Stimulated activated CD4-positive, alpha-beta T cell treated with anti-CD3 and anti-CD28 coated beads, TNF-alpha, amount 100 ng/mL, for 1 hour (primary cell): ENCODE measurements around the gene SYNE2.

ENCODE experiments used
- DNase-seq, 3 donors: peaks; one replicate each; pipeline ENCODE4 v3.0.0-alpha.2; 2020; ENCODE audit warnings: low read depth in 3 of 3, low spot score in 1 of 3

SYNE2 gene

DNA sequence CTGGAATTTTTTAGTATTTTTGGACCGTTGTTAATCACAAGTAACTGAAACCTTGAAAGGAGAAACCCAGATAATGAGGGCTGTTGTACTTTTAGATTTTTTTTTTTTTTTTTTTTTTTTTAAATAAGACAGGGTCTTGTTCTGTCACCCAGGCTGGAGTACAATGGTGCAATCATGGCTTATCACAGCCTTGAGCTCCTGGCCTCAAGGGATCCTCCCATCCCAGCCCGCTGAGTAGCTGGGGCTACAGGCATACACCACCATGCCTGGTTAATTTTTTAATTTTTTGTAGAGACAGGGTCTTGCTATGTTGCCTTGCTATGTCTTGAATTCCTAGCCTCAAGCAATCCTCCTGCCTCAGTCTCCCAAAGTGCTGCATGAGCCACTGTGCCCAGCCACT is 211.6 kb downstream of the SYNE2 start:
- DNase-seq: no peak

DNA sequence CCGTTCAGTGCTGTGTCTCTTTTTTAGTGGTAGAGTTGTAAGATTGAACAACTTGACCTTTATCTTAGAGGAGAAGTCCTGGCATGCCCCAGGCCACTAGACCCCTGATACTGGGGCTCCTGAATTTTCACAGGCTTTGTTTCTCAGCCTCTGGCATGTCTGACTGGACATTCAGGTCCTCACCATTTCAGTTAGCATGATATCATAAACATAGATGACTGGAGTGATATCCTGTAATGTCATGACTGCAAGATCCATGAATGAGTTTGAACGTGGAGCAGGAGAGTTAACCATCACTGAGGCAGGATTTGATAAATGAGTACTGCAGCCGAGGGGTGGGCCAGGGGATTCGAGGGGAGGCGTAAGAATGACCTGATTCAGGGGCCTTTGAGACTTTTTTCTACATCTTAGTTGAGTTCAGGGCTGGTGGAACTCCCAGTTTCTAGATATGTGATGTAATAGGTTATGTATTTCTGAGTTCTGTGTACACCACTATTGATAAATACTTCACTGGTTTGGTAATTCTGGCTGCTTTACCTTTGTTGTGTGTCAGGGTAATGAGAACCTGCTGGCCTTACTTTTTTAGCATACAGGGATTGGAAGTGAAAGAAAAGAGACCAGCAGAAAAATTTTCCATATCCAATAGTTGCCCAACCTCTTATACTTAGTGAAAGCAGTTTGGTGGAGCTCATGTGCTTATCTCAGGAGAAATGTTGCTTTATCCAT is 217.0 kb downstream of the SYNE2 start:
- no peak for DNase-seq

DNA sequence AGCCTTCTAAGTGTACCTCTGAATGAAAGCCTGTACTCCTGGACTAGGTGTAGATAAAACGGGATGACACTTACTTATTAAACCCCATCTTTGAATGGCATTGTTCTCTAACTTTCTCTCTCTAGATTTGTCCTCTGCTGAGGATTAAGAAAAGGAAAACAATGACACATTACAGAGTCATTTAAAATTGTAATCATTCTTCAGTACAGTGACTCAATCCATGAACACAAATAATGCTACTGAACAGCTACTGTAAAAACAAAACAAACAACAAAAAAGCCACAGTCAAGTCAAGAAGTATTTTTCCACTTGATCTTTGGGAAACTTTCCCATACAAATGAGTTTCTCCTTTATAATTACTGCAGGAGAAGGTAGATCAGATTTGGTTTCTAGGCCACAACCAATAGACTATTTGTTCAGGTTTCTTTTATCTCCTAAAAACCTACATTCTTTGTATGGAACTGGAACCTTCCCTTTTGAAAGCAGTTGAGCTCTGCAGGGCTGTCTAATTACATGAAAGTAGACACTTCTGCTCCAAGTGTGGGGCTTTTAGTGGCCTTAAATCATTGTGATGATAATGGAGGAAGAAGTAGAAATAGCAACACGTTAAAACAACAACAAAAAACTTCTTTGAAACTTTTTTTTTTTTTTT is 222.3 kb downstream of the SYNE2 start:
- no peak for DNase-seq

DNA sequence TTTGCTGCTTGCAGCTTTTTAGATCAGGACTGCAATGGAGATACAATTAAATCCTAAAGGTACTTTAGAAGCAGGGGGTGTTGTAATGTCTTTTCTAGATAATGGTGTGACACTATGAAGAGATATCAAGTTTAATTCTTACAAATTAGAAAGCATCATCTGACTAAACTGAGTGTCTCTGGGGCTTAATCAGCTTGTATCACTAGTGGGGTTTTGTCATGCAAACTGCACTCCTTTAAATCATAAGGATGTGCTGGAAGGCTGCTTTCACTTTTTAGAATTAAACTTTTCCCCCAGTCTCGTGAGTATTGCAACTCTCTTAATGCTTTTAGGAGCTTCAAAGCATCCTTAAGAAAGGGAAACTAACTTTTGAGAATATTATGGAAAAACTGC is 222.8 kb downstream of the SYNE2 start:
- no peak for DNase-seq

DNA sequence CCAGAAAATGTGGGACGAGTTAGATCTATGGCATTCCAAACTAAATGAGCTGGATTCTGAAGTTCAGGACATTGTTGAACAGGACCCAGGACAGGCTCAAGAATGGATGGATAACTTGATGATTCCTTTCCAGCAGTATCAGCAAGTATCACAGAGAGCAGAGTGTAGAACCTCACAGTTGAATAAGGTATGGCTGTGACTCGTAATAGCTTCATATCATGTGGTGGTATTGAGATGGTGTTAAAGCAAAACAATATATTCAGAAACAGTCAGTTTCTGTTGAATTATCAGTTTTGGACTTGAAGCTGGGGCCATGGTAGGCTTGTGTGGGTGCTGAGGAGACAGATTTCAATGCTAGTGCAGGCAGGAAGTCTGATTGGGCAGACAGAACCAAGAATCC is 227.6 kb downstream of the SYNE2 start:
- DNase-seq: no peak

DNA sequence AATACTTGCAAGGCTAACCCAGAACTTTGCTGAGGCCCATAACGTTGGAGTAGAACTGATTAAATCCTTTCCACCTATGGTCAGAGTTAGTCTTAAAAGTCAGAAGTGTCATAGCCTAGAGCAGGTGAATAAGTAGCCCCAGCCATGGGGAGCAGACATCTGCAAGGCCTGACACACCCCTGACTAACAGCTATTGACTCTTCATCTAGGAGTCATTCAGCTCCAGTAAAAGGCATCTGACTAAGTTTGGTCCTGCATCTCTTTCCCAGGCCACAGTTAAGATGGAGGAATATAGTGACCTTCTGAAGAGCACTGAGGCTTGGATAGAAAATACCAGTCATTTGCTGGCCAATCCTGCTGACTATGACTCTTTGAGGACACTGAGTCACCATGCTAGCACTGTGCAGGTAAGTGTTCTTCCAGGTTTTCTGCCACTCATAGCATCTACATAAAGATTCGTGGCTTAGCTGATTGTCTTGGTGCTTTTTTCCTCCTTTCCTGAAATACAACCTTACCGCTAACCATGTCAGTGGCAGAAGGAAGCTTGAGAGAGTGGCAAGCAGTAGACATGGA is 228.5 kb downstream of the SYNE2 start:
- no peak for DNase-seq

DNA sequence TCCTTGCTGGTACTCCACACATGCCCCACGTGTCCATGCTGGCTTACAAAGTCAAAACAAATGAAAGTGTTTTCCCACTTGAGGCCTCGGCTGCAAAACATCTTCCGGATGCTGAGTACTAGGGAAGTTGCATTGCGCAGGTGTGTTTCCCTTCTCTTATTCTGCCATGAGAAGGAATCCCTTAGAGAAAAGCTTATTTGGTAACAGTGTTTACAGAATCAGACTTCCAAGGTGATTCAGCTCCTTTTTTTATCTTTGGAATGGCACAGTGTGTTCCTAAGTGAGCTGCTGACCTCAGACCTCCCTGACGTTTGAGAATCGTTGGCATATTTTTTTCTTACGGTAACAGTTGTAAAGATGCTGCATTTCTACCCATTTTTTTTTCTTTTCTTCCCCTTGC is 230.0 kb downstream of the SYNE2 start:
- DNase-seq: no peak

DNA sequence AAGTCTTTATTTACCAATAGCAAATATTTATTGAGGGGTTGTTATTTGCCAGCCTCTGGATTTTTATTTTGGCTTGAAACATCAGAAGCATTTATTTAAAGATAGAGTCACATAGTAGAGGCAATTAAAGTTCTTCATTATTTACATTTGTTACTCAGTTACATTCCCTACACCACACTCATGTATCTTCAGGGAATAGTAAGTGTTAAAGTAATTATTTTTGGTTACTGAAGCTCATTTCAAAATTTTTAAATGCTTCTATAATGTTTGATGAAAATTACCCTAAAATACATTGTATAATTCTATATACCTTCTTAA is 235.8 kb downstream of the SYNE2 start:
- DNase-seq: no peak

DNA sequence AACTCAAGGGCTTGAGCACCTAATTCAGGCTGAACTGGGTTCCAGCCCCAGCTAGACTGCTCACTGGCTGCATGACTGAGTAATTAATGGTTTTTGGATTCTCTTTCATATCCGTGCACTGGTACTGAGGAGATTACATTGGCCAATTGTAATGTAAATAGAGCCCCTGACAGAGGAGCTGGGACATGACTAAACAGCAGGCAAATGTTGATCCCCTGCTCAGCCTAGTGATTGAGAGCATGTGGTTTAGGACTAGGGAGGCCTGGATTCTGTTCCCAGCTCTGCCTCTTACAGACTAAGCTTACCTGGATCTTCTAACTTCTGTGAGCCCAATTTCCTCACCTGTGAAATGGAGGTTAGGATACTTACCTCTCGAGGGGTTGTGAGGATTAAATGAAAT is 237.1 kb downstream of the SYNE2 start:
- no peak for DNase-seq

DNA sequence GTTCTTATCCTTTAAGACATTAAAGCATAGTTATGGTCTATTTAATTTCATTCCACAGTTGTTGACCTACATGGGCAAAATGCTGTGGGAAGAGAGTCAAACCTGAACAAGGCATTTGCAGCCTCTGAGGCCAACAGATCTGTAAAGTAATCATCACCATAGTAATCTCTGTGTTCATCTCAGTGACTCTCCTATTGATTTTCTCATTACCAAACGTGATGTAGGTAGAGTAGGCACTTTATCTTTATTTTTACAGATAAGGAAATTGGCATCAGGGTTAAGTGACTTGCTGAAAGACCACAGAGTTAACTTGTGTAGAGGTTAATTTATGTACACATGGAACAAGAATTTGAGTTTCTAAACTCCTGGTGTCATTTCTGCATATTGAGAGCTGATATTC is 238.4 kb downstream of the SYNE2 start:
- no peak for DNase-seq

DNA sequence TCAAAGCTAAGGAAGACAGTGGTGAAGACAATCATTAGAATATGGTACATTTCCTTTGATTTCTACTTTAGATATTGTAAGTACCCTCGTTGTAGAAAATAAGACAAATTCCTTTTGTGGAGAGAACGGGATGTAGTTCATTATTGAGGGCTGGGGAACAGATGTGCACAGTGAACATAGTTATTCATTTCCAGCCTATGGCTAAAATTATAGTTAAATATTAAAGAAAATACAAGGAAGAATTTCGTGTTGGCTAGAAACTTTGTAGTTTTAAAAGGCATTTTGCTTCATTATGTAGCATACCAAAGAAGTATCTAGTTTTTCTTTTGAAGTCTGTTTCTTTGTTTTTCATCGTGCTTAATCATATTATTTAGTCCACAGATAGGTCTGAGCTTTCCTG is 239.5 kb downstream of the SYNE2 start:
- no peak for DNase-seq

DNA sequence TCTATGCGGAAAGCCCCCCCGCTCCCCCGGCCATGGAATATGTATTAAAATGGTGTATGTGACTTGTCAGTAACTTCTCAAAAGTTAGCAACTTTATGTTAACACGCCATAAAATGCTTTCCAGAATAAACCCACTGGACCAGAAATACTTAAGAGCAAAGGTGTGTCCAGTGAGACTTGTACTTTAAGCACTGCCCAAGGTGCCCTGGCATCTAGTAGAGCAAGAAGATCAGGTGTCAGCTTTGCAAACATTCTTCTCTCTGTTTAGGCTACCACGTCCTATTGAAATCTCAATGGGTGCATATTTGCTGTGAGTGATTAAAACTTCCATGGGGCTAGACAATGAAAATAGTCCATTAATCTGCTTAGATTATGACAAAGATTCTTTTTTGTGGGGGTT is 240.1 kb downstream of the SYNE2 start:
- no peak for DNase-seq

DNA sequence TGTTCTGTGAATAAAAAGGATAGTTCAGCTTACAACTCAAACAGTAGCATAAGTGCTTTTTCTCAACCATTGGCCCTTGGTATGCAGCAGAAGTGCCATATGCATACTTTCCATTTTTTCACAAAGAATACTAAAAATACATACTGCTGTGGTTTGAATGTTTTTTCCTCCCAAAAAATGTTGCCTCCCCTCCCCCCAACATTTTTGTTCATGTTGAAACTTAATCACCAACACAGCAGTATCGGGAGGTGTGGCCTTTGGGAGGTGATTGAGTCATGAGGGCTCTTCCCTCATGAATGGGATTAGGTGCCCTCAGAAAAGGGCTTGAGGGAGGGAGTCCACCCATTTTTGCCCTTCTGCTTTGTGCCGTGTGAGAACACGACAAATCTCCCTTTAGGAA is 242.8 kb downstream of the SYNE2 start:
- no peak for DNase-seq

DNA sequence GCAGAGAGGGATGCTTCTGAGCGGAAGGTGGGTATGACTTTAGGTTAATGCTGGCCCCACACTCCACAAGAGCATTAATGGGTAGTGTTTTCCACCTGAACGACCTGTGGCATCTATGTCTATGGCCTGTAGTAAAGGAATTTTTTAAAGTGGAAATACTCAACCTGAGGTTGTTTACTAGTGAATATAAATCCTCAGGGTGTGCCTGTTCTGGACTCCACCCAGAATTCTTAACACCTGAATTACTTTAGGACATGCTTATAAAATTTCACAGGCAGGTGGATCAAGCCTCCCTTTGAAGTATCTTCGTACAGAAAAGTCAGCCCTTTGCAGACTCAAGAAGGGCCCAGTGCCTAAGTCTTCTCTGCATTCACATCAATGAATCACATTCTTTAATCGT is 245.3 kb downstream of the SYNE2 start:
- no peak for DNase-seq

DNA sequence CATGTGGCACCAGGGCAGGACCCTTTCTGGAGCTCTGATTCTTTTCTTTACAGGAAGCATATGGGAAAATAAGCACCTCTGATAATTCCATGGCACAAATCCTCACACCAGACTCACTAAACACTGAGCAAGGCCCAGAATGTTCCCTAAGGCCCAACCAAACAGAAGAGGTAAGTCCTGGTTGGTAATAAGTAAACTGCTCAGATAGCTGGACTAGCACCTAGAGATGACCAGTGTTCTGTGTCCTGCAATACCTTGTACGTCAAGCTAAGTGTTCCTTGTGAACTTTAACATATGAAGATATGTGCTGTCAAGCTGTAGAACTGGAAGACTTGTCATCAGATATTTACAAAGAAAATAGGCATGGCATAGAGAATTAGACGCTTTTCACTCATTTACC is 254.6 kb downstream of the SYNE2 start:
- no peak for DNase-seq

DNA sequence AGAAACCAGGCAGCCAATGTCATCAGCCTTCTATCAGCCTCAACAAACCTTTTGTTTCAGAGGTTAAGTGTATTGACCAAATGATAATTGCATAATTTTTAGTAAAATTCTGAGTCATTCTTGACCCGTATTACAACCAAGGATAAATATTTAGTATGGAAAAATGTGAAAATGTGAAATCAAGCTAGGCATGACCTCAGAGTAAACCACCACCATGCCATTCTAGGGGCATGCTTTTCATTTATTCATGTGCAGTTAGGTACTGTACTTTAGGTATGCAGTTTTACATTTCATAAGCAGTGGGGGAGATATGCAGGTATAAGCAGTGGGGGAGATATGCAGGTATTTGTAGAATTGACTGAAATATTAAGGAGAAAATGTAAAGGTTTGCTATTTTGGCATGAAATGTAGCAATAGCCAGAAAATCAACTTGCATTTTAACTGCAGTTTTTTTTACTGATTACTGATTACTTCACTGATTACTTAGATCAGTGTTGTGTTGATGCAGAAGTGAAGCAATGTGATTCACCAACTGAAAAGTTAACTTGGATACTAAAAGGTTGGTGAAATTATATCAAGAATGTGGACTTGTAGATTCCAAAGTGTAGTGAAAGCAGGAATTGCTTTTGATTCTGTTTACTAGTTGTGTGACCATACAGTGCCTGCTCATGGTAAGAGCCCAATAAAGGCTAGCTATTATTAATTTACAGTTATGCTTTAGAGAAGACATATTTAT is 257.2 kb downstream of the SYNE2 start:
- no peak for DNase-seq

DNA sequence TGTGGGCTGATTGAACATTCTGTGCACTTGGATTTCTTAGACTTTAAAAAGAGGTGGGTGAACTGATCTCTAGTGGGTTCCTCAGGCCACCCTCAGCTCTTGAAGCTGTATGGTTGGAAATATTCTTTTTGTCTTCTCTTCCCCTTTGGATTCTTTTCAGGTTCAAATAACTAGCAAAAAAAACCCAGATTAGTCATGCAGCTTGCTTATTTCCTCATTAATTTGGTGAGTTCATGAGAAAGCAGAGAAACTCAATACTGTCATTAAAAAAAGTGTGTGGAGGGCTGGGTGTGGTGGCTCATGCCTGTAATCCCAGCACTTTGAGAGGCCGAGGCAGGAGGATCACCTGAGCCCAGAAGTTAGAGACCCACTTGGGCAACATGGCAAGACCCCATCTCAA is 258.0 kb downstream of the SYNE2 start:
- no peak for DNase-seq

DNA sequence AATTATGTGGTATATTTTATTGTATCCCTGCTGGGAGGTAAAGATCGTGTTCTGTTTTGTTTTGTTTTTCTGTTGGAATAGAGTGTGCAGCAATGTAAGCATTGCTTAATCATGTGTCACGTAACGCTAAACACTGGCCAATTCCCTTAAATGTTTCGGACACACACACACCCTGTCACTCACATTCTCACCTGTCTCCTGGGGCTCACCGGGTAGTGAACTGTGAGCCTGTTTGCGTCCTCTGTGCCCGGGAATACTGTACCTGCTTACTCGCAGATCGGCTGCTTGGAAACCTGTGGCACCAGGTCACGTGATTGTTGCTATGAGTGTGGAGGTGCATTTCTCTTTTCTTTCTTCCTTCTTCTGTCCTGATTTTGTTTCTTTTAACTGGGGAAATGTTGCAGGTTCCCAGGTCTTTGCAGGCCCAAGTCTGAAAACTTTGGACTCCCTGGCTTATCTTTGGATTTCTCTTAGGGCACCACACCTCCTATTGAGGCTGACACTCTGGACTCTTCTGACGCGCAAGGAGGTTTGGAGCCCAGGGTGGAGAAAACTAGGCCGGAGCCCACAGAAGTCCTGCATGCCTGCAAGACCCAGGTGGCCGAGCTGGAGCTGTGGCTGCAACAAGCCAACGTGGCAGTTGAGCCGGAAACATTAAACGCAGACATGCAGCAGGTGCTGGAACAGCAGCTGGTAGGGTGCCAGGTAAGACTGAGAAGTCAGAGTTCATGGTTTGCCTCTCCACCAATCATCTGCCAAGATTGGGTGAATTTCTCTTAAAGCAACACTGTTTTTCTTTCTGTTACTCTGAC is 260.3 kb downstream of the SYNE2 start:
- no peak for DNase-seq

DNA sequence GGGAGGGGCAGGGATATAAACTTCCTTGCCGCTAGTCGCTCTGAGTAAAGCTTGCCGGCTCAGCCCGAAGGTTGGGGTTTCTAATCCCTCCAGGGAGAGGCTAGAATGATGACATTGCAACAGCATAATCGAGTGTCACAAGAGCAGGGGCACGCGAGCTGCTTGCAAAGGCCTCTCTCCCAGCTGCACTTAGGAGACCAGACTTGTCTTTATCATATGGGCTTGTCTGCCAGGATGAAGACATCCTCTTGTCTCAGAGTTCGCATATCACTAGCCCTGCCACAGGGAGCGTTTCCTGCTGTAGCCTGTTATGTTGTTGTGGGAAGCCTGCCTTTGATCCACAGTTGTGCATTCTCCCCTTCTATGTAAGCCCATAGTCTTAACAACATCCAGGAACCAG is 261.4 kb downstream of the SYNE2 start:
- no peak for DNase-seq

DNA sequence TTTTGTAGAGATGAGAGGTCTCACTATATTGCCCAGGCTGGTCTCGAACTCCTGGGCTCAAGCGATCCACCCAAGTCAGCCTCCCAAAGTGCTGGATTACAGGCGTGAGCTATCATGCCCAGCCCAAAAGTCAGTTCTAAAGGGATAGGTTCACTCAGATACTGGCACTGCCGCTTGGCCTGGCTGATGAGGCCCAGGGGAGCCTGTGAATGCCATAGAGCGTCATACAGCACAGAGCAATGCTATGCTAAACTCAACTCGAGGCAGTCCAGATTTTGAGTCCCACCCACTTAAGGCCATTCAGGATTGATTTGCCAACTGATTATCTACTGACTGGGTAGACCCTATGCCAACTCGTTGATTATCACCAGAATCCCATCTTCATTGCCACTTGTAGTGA is 262.0 kb downstream of the SYNE2 start:
- no peak for DNase-seq

DNA sequence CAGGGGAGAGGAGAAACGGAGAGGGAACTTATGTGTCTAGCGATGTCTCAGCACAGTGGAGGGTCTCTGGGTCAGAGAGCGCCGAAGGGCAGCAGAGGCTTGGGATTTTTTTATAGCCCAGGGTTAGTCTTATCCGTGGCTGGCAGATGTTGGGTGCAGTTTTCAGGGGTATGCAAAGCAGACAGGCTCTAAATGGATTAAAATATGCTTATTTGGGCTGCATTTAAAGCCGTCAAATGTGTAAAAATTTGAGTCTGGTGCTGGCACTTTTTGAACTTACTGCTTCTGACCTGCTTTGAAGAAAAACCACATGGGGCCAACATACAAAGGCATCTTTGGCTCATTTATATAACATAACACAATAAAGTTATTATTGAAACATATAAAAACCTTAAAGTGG is 262.6 kb downstream of the SYNE2 start:
- no peak for DNase-seq
